Prostate gland (tissue), 2 donors: ENCODE measurements around the gene UBL5. TPM values are rescaled to one million over a fixed set of nuclear protein-coding genes. Genes with fewer than 3 reads are reported as not detected.
"Not testable (repeated sequence)": the region's sequence is repeated elsewhere in the genome, so short reads cannot be mapped to it uniquely, and the experiment has no call there.

Experiments used
- DNase-seq: peaks from one replicate; pipeline ENCODE4 v3.0.0-alpha.2; 2019; ENCODE audit warnings: low spot score
- H3K27ac ChIP-seq, 2 donors: fragments of 200-600 bp; sonication (generic); 2 replicates each; pipeline ENCODE4 v1.5.1; 2017 to 2019
- H3K27me3 ChIP-seq: fragments of 200-600 bp; sonication (generic); replicated peaks from 2 replicates; pipeline ENCODE4 v1.5.1; 2019; ENCODE audit not compliant: insufficient read depth
- H3K36me3 ChIP-seq, 2 donors: fragments of 200-600 bp; sonication (generic); 1 replicate in 1 of 2; 2 replicates in 1 of 2; pipeline versions ENCODE4 v1.5.1 to v1.8.1; 2017 to 2019
- H3K4me1 ChIP-seq: fragments of 200-600 bp; sonication (generic); replicated peaks from 2 replicates; pipeline ENCODE4 v1.5.1; 2019
- H3K4me3 ChIP-seq, 2 donors: fragments of 200-600 bp; sonication (generic); 2 replicates each; pipeline ENCODE4 v1.5.1; 2017 to 2019
- H3K9me3 ChIP-seq: fragments of 200-600 bp; sonication (generic); 2 replicates; pipeline ENCODE4 v1.5.1; 2017
- POLR2A ChIP-seq: fragments of 450-650 bp; IDR thresholded peaks from one replicate; pipeline ENCODE4 v1.6.1; 2016; ENCODE audit warnings: antibody characterized with exemption, mild to moderate bottlenecking
- POLR2AphosphoS5 ChIP-seq: sonication (generic); formaldehyde crosslinking; IDR thresholded peaks from one replicate; pipeline ENCODE4 v1.6.1; 2017; ENCODE audit warnings: antibody characterized with exemption
- WGBS: methylation state at CpG from one replicate; pipeline ENCODE4 v1.1.5; 2018; 5-methylcytosine and 5-hydroxymethylcytosine counted together
- intact Hi-C: fragments of 100-400 bp; cut with DNase I; formaldehyde crosslinking; loops from one replicate; pipeline ENCODE4 v1.14.2; 2022
- total RNA-seq, 2 donors: library from RNA; depleted of rRNA; stranded (reverse); fragments of >200 nt; gene quantifications; one replicate each; pipeline ENCODE4 v1.1.0, GENCODE V29; 2016
- TF ChIP-seq, protein P1 (sequence below), 4 experiments: fragments of 200-600 bp in 2 of 4; fragments of 450-650 bp in 2 of 4; sonication (generic) in 2 of 4; IDR thresholded peaks; 1 replicate in 3 of 4; 2 replicates in 1 of 4; pipeline ENCODE4 v1.5.1; 2016 to 2019; ENCODE audit warnings: antibody characterized with exemption in 4 of 4, mild to moderate bottlenecking in 2 of 4, moderate library complexity in 2 of 4

UBL5 gene
- total RNA-seq, 2 donors from 2014 or later = 543 to 675 TPM

DNA sequence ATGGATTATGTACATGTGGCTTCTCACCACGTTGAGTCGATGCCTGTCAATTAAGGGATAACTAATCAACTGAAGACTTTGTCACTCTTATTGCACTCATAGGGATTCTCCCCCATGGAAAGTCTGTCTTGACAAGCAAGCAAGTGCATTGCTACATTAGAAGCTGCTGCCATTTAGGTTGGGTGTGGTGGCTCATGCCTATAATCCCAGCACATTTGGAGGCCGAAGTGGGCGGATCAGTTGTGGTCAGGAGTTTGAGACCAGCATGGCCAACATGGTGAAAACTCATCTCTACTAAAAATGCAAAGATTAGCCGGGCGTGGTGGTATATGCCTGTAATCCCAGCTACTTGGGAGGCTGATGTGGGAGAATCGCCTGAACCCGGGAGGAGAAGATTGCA lies 40.9 kb upstream of the UBL5 start:
- H3K9me3 ChIP-seq = no peaks in the 10 kb centered on the region
- peak overlapping the region; percentile 99 for H3K27ac ChIP-seq
- intact Hi-C loops = loop anchor here (2.0 to 10.0 kb wide), 2 partner anchors 112 to 164 kb away; partner anchors contain the start of gene ZNF562
- H3K4me1 ChIP-seq = no peaks in the 10 kb centered on the region
- no peaks in the 10 kb centered on the region for H3K27me3 ChIP-seq
- TF ChIP-seq, protein P1, sequence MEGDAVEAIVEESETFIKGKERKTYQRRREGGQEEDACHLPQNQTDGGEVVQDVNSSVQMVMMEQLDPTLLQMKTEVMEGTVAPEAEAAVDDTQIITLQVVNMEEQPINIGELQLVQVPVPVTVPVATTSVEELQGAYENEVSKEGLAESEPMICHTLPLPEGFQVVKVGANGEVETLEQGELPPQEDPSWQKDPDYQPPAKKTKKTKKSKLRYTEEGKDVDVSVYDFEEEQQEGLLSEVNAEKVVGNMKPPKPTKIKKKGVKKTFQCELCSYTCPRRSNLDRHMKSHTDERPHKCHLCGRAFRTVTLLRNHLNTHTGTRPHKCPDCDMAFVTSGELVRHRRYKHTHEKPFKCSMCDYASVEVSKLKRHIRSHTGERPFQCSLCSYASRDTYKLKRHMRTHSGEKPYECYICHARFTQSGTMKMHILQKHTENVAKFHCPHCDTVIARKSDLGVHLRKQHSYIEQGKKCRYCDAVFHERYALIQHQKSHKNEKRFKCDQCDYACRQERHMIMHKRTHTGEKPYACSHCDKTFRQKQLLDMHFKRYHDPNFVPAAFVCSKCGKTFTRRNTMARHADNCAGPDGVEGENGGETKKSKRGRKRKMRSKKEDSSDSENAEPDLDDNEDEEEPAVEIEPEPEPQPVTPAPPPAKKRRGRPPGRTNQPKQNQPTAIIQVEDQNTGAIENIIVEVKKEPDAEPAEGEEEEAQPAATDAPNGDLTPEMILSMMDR (IDR thresholded peaks at IDR 0.05) = no peak
- TF ChIP-seq POLR2AphosphoS5 = no peak
- TF ChIP-seq POLR2A = no peak
- peak overlapping the region in 1 of 2 donors; percentile 73 for H3K4me3 ChIP-seq
- no peak for DNase-seq
- H3K36me3 ChIP-seq = no peaks in the 10 kb centered on the region
- WGBS = 93% methylated on average over 8 of the region's 8 CpGs

DNA sequence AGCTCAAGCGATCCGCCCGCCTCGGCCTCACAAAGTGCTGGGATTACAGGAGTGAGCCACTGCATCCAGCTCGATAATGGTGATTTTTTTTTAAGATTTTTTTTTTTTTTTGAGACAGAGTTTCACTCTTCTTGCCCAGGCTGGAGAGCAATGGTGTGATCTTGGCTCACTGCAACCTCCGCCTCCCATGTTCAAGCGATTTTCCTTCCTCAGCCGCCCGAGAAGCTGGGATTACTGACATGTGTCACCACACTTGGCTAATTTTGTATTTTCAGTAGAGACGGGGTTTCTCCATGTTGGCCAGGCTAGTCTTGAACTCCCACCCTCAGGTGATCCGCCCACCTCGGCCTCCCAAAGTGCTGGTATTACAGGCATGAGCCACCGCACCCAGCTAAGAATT lies 39.1 kb upstream of the UBL5 start:
- not testable (repeated sequence) for H3K27me3 ChIP-seq, H3K4me1 ChIP-seq, H3K4me3 ChIP-seq, DNase-seq, H3K9me3 ChIP-seq, H3K36me3 ChIP-seq
- 95% methylated on average over 13 of the region's 13 CpGs for WGBS
- intact Hi-C loops = loop anchor here (10.0 kb wide), 1 partner anchor 114 kb away; the partner anchor contains the start of gene ZNF562
- H3K27ac ChIP-seq = peak overlapping the region in 1 of 2 donors; percentile 98

- intact Hi-C loops = loop anchor here (10.0 kb wide), 1 partner anchor 114 kb away; the partner anchor contains the start of gene ZNF562
- peak overlapping the region; percentile 94 to 98 for H3K27ac ChIP-seq
- H3K9me3 ChIP-seq = no peaks in the 10 kb centered on the region
- no peak for DNase-seq
- H3K4me3 ChIP-seq = no peak overlapping the region
- no peaks in the 10 kb centered on the region for H3K4me1 ChIP-seq
- TF ChIP-seq POLR2A (no peak), POLR2AphosphoS5 (no peak)
- TF ChIP-seq, protein P1 (IDR thresholded peaks at IDR 0.05) = no peak
- H3K27me3 ChIP-seq = no peaks in the 10 kb centered on the region
- 68% methylated on average over 11 of the region's 11 CpGs for WGBS
- no peaks in the 10 kb centered on the region for H3K36me3 ChIP-seq
Observed at GRCh38 chr19:9789066-9789465, 38.7 kb upstream of the UBL5 start.

GRCh38 chr19:9789579-9789978 lies 38.1 kb upstream of the UBL5 start:
- 26% methylated on average over 5 of the region's 5 CpGs for WGBS
- not testable (repeated sequence) for H3K4me1 ChIP-seq, H3K9me3 ChIP-seq, H3K36me3 ChIP-seq, DNase-seq, H3K4me3 ChIP-seq, H3K27me3 ChIP-seq
- intact Hi-C loops = loop anchor here (10.0 kb wide), 1 partner anchor 115 kb away; the partner anchor contains the start of gene ZNF562
- H3K27ac ChIP-seq = peak overlapping the region; percentile 94 to 98

- not testable (repeated sequence) for DNase-seq, H3K36me3 ChIP-seq, H3K27me3 ChIP-seq, H3K9me3 ChIP-seq, H3K4me1 ChIP-seq
- intact Hi-C loops = loop anchor here (2.0 to 10.0 kb wide), 4 partner anchors 28 to 646 kb away; partner anchors contain the start of genes FBXL12, ZNF266, ZNF317 and ZNF559
- H3K27ac ChIP-seq = peak overlapping the region; percentile 94 to 98
- H3K4me3 ChIP-seq = peak overlapping the region; percentile 31 to 79
- 68% methylated on average over 6 of the region's 6 CpGs for WGBS
Observed at GRCh38 chr19:9791073-9791367, 36.7 kb upstream of the UBL5 start.

DNA sequence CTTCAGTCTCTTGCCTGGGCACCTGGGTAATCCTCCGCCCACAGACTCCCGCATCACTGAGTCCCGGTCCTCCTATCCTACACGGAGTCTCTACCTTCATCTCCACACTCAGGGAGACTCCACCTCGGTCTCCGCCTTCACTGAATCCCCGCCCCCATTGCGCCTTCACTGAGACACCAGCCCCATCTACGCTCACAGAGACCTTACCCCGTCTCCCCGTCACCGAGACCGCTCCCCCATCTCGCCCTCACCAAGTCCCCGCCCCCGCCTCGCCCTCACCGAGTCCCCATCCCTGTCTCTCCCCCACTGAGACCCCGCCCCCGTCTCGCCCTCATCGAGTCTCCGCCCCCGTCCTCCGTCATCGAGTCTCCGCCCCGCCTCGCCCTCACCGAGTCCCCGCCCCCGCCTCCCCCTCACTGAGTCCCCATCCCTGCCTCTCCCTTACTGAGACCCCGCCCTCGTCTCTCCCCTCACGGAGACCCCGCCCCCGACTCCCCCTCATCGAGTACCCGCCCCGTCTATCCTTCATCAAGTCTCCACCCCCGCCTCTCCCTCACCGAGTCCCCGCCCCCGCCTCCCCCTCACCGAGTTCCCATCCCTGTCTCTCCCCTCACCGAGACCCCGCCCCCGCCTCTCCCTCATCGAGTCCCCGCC lies 36.0 kb upstream of the UBL5 start:
- Histone ChIP-seq H3K27me3 (no peaks in the 10 kb centered on the region), H3K9me3 (no peaks in the 10 kb centered on the region), H3K27ac (peak overlapping the region; percentile 94 to 98), H3K4me1 (no peaks in the 10 kb centered on the region), H3K36me3 (no peaks in the 10 kb centered on the region), H3K4me3 (peak overlapping the region; percentile 44 to 79)
- WGBS = 4% methylated on average over 44 of the region's 50 CpGs
- intact Hi-C loops = loop anchor here (2.0 to 10.0 kb wide), 5 partner anchors 27 to 647 kb away; partner anchors contain the start of genes FBXL12, ZNF121, ZNF266 and ZNF317
- peak; percentile 82 for TF ChIP-seq POLR2A
- TF ChIP-seq POLR2AphosphoS5 = peak; percentile 63
- TF ChIP-seq, protein P1 (IDR thresholded peaks at IDR 0.05) = no peak
- DNase-seq = peak; percentile 99
